HuH-7.5 (cell line): ENCODE data around the gene DYNLT4.

Source experiments
- DNase-seq: peaks from one replicate; pipeline ENCODE4 v3.0.0; 2011; ENCODE audit warnings: low spot score

DYNLT4 gene

GRCh38 chr1:44757420-44757819, 49.7 kb downstream of the DYNLT4 start:
- no peak for DNase-seq
